Measurements from ENCODE around the gene E2F3.
A peak's percentile ranks its signal among the peaks of the same experiment; 100 is the strongest.

Gene E2F3

DNA sequence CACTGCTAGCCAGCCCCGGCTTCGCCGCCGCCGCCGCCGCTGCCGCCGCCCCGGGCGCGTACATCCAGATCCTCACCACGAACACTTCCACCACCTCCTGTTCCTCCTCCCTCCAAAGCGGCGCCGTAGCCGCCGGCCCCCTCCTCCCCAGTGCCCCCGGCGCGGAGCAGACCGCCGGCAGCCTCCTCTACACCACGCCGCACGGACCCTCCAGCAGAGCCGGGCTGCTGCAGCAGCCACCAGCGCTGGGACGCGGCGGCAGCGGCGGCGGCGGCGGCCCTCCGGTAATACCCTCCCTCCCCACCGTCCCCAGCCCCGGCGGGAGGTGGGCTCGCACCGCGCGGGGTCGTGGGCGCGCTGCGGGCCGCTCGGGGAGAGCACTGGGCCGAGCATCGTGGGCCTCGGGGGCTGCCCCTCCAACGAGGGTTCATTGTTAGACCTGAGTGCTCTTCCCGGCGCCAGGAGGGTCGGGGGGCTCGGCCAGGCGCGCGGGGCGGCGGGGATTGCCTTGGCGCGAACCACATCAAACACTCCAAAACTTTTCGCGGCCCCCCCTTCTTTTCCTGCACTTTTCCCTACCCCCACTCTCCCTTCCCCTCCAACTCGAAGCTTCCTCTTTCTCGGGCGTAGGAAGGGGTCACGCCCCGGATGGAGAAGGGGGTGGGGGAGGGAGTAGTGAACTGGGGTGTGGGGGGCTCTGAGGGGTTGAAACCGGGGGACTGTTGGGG is 827 bp downstream of the E2F3 start:
- no peak for DNase-seq (ENCODE audit: low read depth in 2 of 2)

DNA sequence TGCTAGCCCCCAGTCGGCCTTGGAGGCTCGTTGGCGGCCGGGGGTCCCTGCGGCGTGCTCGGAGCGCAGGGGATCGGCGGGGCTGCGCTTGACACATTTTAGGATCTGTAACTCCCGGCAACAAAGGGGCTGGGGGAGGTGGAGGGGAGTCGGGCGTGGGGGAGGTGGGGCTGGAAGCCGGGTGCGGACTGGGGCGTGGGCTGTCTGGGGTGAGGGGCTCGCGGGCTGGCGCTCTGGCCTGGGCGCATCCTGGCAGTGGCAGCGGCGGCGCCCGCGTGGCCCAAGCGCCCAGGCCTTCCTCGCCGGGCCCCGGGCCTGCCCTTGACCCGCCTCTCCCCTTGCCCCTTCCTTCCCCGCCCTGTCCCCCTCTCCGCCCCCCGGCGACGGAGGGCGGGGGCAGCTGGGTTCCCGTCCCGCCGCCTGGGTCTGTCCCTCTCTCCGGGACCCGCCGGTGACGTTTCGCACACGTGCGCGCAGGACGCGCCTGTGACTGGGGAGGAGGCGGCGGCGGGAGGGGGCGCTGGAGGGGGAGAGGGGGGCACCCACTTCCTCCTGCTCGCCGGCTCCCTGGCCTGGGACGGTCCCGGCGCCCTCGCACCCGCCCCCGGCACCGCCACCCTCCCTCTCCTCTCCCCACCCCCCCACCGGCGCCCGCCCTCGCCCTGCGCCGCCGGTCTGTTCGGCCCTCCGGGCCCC is 1.5 kb downstream of the E2F3 start:
- DNase-seq (ENCODE audit: low read depth in 2 of 2), result peak; percentile 79 to 88

DNA sequence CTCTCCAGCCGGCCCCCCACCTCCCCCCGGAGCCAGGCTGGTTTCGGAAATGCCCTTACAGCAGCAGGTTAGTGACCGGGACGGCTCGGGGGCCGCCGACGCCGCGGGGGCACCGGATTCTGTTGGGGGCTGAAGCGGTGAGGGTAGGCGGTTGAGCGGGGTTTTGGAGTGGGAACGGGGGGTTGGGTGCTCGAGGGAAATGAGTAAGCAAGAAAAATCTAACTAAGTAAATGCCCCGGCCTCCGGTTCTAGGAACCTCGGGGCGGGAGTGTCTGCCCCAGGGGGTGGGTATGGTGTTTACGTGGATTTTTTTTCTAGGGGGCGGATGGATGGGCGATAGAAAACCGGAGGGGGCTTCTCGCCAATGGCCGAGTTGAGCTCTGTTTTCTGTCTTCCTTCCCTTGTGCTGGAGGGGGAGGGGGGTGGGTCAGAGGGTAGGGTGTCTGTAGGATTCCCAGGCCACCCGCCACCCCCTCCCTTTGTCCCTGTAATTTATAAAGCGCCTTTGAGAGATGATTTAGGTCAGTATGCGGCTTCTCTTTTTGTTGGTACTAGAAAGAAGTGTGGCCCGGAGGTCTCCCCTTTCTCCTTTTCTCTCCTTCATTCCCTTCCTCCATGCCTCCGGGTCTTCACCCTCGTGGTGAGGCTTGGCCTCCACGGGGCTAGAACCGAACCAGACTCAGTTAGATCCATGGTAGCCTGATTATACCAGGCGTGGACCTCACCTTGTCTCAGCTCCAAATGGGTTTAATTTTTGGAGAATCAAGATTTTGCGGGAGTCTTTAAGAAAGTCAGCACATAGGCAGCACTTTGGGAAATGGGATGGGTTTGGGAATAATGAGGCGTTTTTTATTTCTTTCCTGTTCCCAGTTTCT is 2.3 kb downstream of the E2F3 start:
- peak; percentile 63 to 77 for DNase-seq (ENCODE audit: low read depth in 2 of 2)

DNA sequence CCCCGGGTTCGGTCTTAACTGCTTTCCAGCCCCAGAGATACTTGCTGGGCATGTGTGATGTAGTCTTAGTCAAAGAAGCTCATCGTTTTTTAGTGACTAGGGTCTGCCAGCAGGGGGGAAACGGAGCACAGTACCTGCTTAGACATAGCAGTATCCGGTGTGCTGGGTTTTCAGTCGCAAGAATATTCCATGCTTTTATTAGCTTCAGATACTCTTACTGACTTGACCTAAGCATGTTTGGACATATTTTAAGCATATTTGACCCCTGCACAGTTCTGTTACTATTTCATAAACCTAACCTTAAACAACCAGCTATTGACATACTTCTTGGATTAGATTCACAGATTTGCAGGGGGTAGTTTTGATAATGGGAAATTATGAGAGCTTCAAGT is 3.0 kb downstream of the E2F3 start:
- peak in 1 of 2 donors; percentile 54 for DNase-seq (ENCODE audit: low read depth in 2 of 2)

DNA sequence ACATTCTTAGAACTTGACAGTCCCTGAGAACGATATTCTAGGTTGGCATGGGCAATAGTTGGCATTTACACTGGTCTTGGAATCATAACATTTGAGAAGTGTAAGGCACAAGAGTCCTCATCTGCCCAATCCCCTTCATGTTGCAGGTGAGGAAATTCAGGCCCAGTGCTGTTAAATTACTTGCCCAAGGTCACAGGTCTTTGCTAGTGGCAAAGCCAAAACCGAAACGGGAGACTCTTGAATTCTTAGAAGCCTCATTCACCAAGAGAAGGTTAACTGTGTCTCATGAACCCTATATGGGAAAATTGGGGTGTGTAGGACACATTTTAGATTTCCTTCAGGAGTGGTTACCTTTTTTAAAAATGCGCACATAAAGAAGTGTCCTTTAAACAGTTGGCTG is 7.2 kb downstream of the E2F3 start:
- DNase-seq (ENCODE audit: low read depth in 2 of 2), result no peak

DNA sequence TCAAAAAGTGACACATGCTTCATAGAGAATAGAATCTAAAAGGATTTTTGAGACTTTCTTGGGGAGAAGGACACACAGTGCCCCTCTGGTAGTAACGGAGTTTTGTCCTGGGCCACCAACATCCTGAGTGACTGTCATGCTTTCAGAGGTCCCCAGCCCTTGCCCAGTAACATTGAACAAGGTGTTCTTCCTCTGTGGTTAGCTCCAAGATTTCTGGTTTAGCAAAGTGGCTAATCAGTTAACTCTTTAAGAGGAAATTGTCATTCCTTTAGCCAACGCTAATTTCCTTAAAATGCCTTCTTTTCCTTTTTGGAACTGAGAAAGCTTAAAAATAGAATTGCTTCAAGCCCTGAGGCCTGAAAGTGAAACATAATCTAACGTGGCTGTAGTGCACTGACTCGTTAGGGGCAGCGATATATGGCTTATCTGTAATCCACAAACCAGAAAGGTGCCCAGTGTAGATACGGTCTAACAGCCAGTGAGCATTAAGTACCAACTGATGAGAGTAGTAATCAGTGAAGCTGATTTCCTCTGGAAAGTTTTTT is 7.8 kb downstream of the E2F3 start:
- no peak for DNase-seq (ENCODE audit: low read depth in 2 of 2)

DNA sequence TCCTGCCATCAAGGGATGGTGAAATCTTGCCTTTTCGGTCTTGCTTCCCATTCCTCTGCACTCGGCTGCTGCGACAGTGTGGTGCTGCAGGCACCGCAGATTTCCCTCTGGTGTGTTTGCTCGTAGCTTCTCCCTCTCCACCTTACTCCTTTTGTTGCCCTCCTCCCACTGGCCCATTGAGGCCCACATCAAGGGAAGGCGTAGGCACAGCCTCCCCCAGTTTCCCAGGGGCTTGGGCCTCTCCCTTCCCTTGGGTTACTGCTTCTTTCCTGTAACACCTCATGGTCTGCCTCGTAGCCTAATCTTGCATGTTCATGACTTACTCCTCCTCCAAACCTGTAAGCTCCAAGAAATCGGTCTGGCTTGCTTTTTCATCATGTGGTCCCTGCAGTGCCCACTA is 9.9 kb downstream of the E2F3 start:
- no peak for DNase-seq (ENCODE audit: low read depth in 2 of 2)

DNA sequence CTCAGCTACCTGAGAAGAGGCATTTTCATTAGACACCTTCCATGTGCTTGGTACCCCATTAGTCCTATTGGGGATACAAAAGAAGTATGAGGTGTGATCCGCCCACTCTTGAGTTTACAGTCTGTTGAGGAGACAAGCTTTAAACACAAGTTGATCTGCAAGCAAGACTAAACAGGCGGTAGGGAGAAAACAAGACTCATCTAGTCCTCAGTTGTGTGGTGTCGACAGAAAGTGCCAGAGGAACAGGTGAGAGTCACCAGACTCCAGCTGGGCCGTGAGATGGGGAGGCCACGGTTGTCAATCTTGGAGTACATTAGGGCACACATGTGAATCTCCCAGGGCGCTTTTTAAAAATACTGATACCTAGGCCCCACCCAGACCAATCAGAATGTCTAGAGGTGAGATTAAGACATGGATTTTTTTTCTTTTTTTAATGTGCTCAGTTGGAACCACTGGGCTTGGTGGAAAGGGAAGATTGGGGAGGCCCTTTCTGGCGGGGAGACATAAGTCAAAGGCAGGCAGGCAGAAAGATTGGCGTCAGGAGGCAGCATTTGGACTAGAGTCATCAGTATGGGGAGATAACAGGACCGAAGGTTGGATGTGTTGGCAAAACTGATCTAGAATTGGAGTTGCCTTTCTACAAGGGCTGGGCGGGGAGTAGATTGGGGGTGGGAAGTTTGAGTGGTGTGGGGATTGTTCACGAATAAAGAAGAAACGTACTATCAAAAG is 10.4 kb downstream of the E2F3 start:
- no peak for DNase-seq (ENCODE audit: low read depth in 2 of 2)

DNA sequence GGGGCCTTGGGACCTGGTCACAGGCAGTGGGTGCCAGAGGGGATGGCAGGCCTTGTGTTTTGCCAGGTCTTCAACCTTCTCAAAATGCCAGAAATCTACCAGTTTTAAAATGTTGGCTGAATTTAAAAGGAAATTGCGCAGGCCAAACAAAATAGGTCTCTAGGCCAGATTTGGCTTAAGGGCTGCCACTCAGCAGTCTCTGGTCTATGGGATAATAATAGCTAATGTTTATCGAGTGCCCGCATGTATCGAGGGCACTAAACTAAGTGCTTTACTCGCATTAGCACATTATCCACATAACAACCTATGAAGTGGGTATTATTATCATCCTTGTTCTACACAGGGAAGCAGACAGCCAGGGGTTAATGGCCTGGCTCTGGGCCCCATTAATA is 11.0 kb downstream of the E2F3 start:
- no peak for DNase-seq (ENCODE audit: low read depth in 2 of 2)

DNA sequence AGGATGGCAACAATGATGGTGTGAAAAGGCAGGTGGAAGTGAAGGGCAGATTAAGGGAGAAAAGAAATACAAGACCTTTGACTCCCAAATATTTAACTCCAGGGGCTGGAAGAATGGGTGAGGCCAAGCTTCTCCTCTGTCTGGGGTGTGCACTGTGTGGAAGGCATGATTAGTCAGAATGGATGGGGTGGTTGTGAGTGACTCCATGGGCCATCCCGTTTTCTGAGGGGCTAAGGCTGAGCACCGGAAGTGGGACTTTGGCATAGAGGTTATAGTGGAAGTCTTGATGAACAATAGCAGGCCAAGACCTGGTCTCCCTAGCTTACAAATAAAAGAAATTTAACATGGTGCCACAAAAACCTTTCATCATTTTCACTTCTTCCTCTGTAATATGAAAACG is 12.1 kb downstream of the E2F3 start:
- no peak for DNase-seq (ENCODE audit: low read depth in 2 of 2)

DNA sequence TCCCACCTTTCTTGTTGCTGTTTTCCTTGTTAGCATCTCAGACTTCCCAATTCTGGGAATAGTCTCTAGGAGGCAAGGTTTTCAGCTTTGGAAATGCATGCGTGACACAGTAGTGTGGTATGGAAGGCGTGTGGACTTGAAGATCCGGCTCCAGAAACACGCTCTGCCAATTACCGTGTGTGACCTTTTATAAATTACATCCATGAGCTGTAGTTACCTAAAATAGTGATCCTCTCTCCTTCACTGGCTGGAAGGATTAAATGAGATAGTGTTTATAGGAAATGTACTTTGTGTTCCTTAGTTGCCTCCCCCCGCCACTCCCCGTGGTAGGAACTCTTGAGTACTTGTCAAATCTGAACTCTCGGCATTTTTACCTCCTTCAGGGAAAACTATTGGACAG is 13.0 kb downstream of the E2F3 start:
- DNase-seq (ENCODE audit: low read depth in 2 of 2), result no peak

DNA sequence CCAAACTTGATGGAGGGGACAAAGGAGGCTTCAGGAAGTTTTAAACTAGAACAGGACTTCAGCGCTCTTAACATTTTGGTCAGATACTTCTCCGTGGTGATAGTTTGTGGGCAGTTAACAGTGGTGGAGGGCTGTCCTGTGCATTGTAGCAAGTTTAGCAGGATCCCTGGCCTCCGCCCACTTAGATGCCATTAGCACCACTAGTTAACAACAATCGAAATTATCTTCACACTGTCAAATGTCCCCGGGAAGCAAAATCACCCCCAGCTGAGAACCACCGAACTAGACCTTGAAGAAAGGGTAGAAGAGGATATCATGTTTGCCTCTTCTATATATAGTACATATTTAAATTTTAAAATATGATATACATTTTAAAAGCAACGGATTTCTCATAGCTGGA is 13.6 kb downstream of the E2F3 start:
- no peak for DNase-seq (ENCODE audit: low read depth in 2 of 2)

DNA sequence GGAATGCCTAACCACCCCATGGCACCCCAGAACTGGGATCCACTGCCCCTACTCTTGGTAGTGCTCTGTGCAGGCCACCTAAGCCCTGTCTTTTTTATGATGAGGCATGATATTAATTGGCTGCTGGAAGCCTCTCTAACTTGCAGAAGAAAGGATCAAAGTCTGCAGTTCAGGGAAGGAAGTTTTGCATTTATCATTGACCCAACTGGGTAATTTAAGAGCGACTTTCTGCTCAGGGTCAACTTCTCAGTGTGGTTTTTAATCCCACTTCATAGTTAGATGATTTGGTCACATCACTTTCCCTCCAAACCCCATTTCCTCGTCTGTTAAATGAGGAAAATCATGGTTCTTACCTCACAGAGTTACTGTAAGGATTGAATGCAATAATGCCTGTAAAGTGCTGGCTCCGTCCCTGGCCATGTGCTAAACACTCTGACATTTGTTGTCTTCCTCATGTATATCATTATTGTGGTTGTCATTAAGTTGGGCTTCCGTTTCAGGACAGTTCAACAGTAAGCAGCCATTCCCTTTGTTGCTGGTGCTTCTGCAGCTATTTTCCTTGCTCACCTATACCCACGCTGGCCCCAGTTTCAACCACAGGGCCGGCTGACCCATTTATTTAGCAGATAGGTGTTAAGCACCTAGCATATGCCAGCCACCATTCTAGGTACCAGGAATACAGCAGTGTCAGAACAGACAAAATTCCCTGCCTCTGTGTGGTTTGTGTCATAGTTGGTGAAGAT is 14.2 kb downstream of the E2F3 start:
- no peak for DNase-seq (ENCODE audit: low read depth in 2 of 2)

DNA sequence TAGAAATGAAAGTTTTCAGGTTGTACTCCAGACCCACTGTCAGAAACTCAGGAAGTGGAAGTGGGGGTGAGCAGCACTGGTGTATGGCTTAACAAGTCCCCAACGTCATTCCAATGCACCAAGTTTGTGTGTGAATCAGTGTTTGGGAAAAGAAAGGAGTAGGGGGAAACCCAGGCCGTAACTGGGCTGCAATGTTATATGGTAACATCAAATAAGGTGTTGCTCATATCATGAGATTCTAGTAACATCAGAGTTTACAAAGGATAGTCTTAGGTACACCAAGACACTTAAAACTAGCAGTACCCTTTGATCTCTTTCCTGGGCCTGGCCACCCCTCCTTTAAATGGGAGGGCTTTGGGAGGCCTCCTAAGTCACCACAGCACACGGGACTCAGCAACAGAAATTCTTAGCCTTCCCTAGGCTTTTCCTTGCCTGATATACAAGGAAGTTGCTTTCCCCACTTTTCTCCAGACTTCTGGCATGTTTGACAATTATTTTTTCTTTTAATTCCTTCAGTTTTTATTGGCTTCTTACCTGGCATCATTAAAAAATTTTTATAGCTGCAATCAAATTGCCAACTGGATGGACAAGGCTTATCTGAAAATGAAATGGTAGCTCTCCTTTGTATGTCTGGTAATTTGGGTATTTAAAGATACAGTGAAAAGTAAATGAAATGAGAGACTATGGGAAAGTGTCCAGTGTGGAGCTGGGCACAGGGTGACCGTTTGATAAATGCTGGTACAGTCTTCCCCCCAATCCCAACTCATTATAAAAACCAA is 15.1 kb downstream of the E2F3 start:
- no peak for DNase-seq (ENCODE audit: low read depth in 2 of 2)

DNA sequence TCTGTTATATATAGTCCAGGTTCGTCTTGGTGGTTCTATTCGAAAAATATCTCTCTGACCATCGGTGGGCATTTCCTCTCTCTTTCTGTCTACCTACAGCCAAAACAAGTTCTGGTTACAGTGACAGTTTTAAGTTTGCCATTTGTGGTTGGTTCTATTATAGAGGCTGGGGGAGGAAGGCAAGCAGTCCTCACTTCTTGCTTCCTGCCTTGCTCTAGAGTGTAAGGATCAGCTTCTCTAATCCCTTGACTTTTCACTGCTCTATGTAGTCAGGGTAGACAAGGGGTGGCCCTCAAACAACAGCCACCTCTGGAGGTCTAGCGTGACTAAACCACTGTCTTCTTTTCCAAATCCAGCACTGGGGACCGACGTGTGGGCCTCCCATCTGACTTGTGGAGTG is 16.1 kb downstream of the E2F3 start:
- DNase-seq (ENCODE audit: low read depth in 2 of 2), result no peak

DNA sequence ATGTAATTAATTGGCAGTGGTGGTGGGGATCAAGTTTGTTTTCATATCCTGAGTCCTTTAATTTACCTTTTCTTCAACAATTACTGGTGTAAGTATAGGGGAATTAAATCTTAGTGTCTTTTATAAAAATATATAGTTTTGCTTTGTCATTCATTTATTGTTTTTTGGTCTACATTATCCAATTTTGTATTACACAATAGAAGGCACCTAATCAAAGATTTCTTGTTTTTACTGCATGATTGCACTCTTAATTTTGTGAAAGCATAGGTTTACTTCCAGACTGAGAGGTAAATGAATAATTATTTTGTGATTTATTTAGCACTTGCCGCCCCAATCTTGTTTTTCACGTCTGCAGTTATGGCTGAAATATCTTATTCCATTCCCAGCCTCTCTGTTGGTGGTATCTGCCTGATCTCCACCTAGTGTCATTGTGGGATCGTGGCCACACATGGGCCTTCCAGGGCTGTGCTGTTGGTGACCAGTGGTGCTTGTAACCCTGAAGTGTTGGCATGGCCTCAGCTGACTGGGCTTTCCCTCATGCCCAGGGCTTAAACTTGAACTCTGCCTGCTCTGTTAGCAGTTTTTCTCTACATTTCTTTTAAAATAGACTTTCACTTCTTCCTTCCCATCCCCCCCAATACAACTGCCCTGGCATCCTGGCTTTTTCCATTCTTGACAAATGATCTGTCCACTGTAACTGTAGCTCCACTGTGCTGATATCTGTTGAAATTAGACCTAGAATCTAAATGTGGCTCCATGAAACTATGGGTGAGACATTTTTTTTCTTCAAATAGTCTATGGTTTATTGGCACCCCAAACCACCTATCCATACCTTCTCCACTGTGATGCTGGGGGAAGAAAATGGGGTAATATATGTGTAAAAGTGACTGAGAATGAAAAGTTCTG is 24.8 kb downstream of the E2F3 start:
- no peak for DNase-seq (ENCODE audit: low read depth in 2 of 2)

DNA sequence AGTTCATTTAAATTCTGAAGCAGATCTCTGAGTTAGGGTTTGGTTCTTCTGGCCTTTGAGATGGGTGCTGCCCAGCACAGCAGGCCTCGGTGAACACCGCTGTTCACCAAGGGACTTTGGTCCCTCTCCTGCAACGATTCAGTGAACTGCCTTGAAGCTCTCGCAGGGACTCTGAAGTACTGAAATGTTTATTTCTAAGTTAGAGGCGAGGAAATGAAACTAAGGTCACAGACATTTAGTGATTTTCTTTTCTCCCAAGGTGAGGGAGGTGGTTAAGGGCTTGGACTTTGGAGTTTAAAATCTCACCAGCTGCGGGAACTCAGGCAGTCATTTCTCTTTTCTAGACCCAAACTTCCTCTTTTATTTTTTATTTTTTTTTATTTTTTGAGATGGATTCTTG is 26.2 kb downstream of the E2F3 start:
- DNase-seq (ENCODE audit: low read depth in 2 of 2), result no peak

DNA sequence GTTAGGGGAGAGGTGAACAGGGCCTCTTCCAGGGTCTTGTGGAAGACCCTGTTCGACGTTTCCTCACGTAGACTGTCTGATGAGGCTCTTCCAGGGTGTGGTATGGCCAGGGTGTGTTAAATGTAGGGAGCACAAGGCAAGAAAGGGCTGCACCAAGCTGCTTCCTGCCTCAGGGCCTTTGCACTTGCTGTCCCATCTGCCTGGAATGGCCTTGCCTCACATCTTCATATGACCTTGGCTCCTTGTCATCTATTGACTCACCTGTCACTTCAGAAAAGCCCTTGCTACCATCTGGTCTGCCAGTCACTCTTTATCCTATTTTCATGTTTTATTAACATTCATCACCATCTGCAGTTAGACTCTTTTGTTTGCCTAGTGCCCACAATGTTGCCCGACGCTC is 31.0 kb downstream of the E2F3 start:
- no peak for DNase-seq (ENCODE audit: low read depth in 2 of 2)

DNA sequence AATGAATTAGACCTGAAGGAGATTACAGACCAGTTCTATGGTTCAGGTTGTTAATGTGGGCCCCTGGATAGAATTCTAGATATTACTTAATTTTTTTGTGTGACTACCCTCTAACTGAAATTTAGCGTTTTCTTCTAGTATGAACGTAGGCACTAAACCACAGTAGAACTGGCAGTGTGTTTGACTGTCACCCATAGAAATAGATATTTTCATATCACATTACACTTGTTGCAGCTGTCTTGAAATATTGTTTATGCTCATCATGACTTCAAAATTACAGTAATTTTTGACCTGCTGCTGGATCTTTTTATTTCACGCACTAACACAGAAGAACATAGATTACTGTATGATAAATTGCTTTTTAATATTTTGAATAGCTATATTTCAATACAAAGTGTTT is 31.6 kb downstream of the E2F3 start:
- no peak for DNase-seq (ENCODE audit: low read depth in 2 of 2)

Data from activated CD8-positive, alpha-beta memory T cell treated with anti-CD3 and anti-CD28 coated beads for 4 hours (primary cell).